Panc1 (cell line): ENCODE results near the gene GREB1L. TPM values are rescaled to one million over a fixed set of nuclear protein-coding genes. Genes with fewer than 3 reads are reported as not detected.

Source experiments
- ATAC-seq: fragments of 200-7000 bp; cut with Tn5 transposase; 2 replicates; pipeline ENCODE4 v1.9.1; 2020; ENCODE audit warnings: mild to moderate bottlenecking, moderate library complexity
- BruUV-seq: library from RNA; stranded (reverse); fragments of 400-500 nt; replicated peaks from 2 replicates; lab custom pipeline; 2021; lab: Mats Ljungman, UMichigan
- CTCF ChIA-PET: fragments of 300-600 bp; sonication (Branson Sonifier 250); formaldehyde crosslinking; loops from one replicate; lab custom pipeline; 2022; ENCODE audit warnings: antibody characterized with exemption; lab: Charles Lee
- POLR2A ChIA-PET: fragments of 300-600 bp; sonication (Branson Sonifier 250); formaldehyde crosslinking; loops from one replicate; lab custom pipeline; 2022; ENCODE audit warnings: antibody characterized with exemption; lab: Charles Lee
- DNase-seq: peaks from one replicate; pipeline ENCODE4 v3.0.0-alpha.2; 2010; ENCODE audit warnings: low read depth, low spot score
- H3K27ac ChIP-seq: 2 replicates; pipeline ENCODE4 v1.5.1; 2011; ENCODE audit warnings: mild to moderate bottlenecking, low read length, inconsistent platforms
- H3K27me3 ChIP-seq: fragments of 200-500 bp; sonication (Bioruptor generic); 2 replicates; pipeline ENCODE4 v1.6.0; 2014; ENCODE audit warnings: low read length, inconsistent platforms; ENCODE audit not compliant: control insufficient read depth, insufficient read depth
- H3K36me3 ChIP-seq: fragments of 200-500 bp; sonication (Bioruptor generic); 2 replicates; pipeline ENCODE4 v1.5.1; 2014; ENCODE audit warnings: inconsistent platforms, mild to moderate bottlenecking, low read length, moderate library complexity; ENCODE audit not compliant: control insufficient read depth, insufficient read depth
- H3K4me1 ChIP-seq: 2 replicates; pipeline ENCODE4 v1.5.1; 2011; ENCODE audit warnings: inconsistent platforms, mild to moderate bottlenecking, low read length, moderate library complexity; ENCODE audit not compliant: control insufficient read depth, insufficient read depth
- H3K4me3 ChIP-seq, 2 experiments: 2 replicates each; pipeline ENCODE4 v1.5.1; 2011 to 2012; ENCODE audit warnings: low read depth in 2 of 2, low read length in 2 of 2, mild to moderate bottlenecking in 2 of 2, inconsistent platforms in 1 of 2, moderate library complexity in 1 of 2
- H3K9me3 ChIP-seq: fragments of 200-500 bp; sonication (Bioruptor generic); 2 replicates; pipeline ENCODE4 v1.5.1; 2014; ENCODE audit warnings: low read depth, mild to moderate bottlenecking, inconsistent platforms, low read length, moderate library complexity; ENCODE audit not compliant: control insufficient read depth, insufficient read depth
- CTCF ChIP-seq: fragments of 450-650 bp; IDR thresholded peaks from 2 replicates; pipeline ENCODE4 v1.5.1; 2017; ENCODE audit warnings: mild to moderate bottlenecking
- POLR2AphosphoS5 ChIP-seq: IDR thresholded peaks from 2 replicates; pipeline ENCODE4 v1.6.1; 2012; ENCODE audit warnings: mild to moderate bottlenecking, low read depth, low read length, moderate library complexity
- REST ChIP-seq, 2 experiments: IDR thresholded peaks; 2 replicates each; pipeline ENCODE4 v1.6.1; 2011 to 2012; ENCODE audit warnings: low read depth in 2 of 2, control low read depth in 1 of 2, low read length in 1 of 2, mild to moderate bottlenecking in 1 of 2, moderate library complexity in 1 of 2; ENCODE audit not compliant: insufficient read depth in 1 of 2
- SIN3A ChIP-seq: IDR thresholded peaks from 2 replicates; pipeline ENCODE4 v1.6.1; 2012; ENCODE audit warnings: low read depth, mild to moderate bottlenecking, low read length, moderate library complexity, borderline replicate concordance; ENCODE audit not compliant: insufficient read depth
- TCF7L2 ChIP-seq: IDR thresholded peaks from 2 replicates; pipeline ENCODE4 v1.6.1; 2011; ENCODE audit warnings: mild to moderate bottlenecking, low read depth, low read length, inconsistent platforms
- in situ Hi-C: cut with HindIII; loops from 2 replicates; pipeline ENCODE4 v1.10.0; 2016; ENCODE audit warnings: low sequenced_read_pairs, low pct_unique_long_range_greater_than_20kb
- intact Hi-C: fragments of 100-400 bp; cut with micrococcal nuclease; formaldehyde crosslinking; loops from one replicate; pipeline ENCODE4 v1.10.0; 2022; ENCODE audit not compliant: unreplicated experiment
- total RNA-seq: library from RNA; stranded (reverse); gene quantifications from one replicate; pipeline ENCODE4 v1.2.1, GENCODE V29; 2021; ENCODE audit not compliant: unreplicated experiment

The GREB1L gene
- total RNA-seq, 1 experiment from 2014 or later = 11.0 TPM

- ATAC-seq (peak; percentile 95), DNase-seq (peak; percentile 76)
- in situ Hi-C loops (no loop called here), intact Hi-C loops (no loop called here)
- POLR2A ChIA-PET = no interaction called here
- no peaks in the 10 kb centered on the region for H3K36me3 ChIP-seq
- no peaks in the 10 kb centered on the region; the same call in 1 of the 2 replicates for H3K4me1 ChIP-seq
- no TSS peak for BruUV-seq
- H3K4me3 ChIP-seq = no peak overlapping the region
- no peaks in the 10 kb centered on the region for H3K27me3 ChIP-seq
- CTCF ChIA-PET = no interaction called here
- H3K27ac ChIP-seq = no peak overlapping the region
- no peak for TF ChIP-seq POLR2AphosphoS5
- TF ChIP-seq REST (IDR thresholded peaks at IDR 0.05; ENCODE audit: insufficient read depth in 1 of 2, low read depth in 2 of 2, low read length in 1 of 2) = no peak
- TF ChIP-seq TCF7L2 = no peak
- TF ChIP-seq SIN3A = no peak
- TF ChIP-seq CTCF = no peak
- H3K9me3 ChIP-seq = no peaks in the 10 kb centered on the region
These were observed 149.1 kb downstream of the GREB1L start for GRCh38 chr18:21391074-21391673.

- POLR2A ChIA-PET = no interaction called here
- ATAC-seq = no peak
- CTCF ChIA-PET = no interaction called here
These were observed 152.0 kb downstream of the GREB1L start for GRCh38 chr18:21393986-21394385.

GRCh38 chr18:21398121-21398520 is 156.1 kb downstream of the GREB1L start:
- Histone ChIP-seq H3K9me3 (no peaks in the 10 kb centered on the region), H3K4me1 (no peaks in the 10 kb centered on the region), H3K36me3 (no peaks in the 10 kb centered on the region; the same call in 1 of the 2 replicates), H3K27me3 (no peaks in the 10 kb centered on the region), H3K4me3 (no peak overlapping the region), H3K27ac (no peak overlapping the region)
- TF ChIP-seq REST (IDR thresholded peaks at IDR 0.05; ENCODE audit: insufficient read depth in 1 of 2, low read depth in 2 of 2, low read length in 1 of 2) = no peak
- TF ChIP-seq TCF7L2 = no peak
- no peak for TF ChIP-seq POLR2AphosphoS5
- TF ChIP-seq SIN3A = no peak
- TF ChIP-seq CTCF = no peak
- in situ Hi-C loops (no loop called here), intact Hi-C loops (no loop called here)
- BruUV-seq = no TSS peak
- ChIA-PET POLR2A (no interaction called here), CTCF (no interaction called here)
- DNase-seq (no peak), ATAC-seq (no peak)

More at GRCh38 chr18:21393986-21394385, 152.0 kb downstream of the GREB1L start:
- DNase-seq = no peak
- H3K4me3 ChIP-seq = no peak overlapping the region
- no peak for TF ChIP-seq SIN3A
- no peaks in the 10 kb centered on the region; the same call in 1 of the 2 replicates for H3K4me1 ChIP-seq
- no TSS peak for BruUV-seq
- in situ Hi-C loops (no loop called here), intact Hi-C loops (no loop called here)
- no peaks in the 10 kb centered on the region for H3K27me3 ChIP-seq
- no peaks in the 10 kb centered on the region; the same call in 1 of the 2 replicates for H3K36me3 ChIP-seq
- H3K27ac ChIP-seq = no peak overlapping the region
- no peaks in the 10 kb centered on the region for H3K9me3 ChIP-seq
